HepG2 (cell line): ENCODE measurements around the gene SOX21. TPM values are rescaled to one million over a fixed set of nuclear protein-coding genes. Genes with fewer than 3 reads are reported as not detected.

Experiments used
- ATAC-seq: fragments of 200-7000 bp; cut with Tn5 transposase; 3 replicates; pipeline ENCODE4 v1.9.1; 2020; ENCODE audit warnings: mild to moderate bottlenecking, moderate library complexity
- BruUV-seq: library from RNA; stranded (reverse); fragments of 400-500 nt; replicated peaks from 2 replicates; lab custom pipeline; 2021; lab: Mats Ljungman, UMichigan
- CTCF ChIA-PET: fragments of 300-600 bp; formaldehyde crosslinking; extraction: SDS; loops from one replicate; lab custom pipeline; 2021; ENCODE audit warnings: low total read pairs, inconsistent platforms, low intra/inter-chr PET ratio; lab: Yijun Ruan, JAX
- POLR2A ChIA-PET: fragments of 350-600 bp; sonication (Branson Sonifier 250); formaldehyde crosslinking; loops from one replicate; lab custom pipeline; 2020; ENCODE audit warnings: antibody characterized with exemption, inconsistent platforms; lab: Yijun Ruan, JAX
- DNase-seq: peaks from one replicate; pipeline ENCODE4 v3.0.0-alpha.2; 2015; ENCODE audit warnings: low spot score
- FAIRE-seq: peaks from 3 replicates; lab custom pipeline; 2011; peaks lifted over from hg19 to GRCh38; lab: Jason Lieb, UNC
- H2AFZ ChIP-seq: one replicate; pipeline ENCODE4 v1.6.1; 2011; ENCODE audit warnings: low read length, inconsistent platforms
- H3K27ac ChIP-seq: fragments of 300-600 bp; 3 replicates; pipeline ENCODE4 v1.8.0; 2011; ENCODE audit warnings: mixed run types, mild to moderate bottlenecking, mixed read lengths, low read length, inconsistent platforms; ENCODE audit not compliant: insufficient read depth; ENCODE audit errors: extremely low read length
- H3K27me3 ChIP-seq, 2 experiments: fragments of 200-600 bp in 1 of 2; 2 replicates in 1 of 2; 3 replicates in 1 of 2; pipeline versions ENCODE4 v1.6.0 to v1.8.0; 2011; ENCODE audit warnings: low read length in 2 of 2, mild to moderate bottlenecking in 2 of 2, moderate library complexity in 2 of 2, inconsistent platforms in 1 of 2; ENCODE audit not compliant: insufficient read depth in 2 of 2, control insufficient read depth in 1 of 2
- H3K36me3 ChIP-seq, 2 experiments: fragments of 200-600 bp in 1 of 2; replicated peaks in 1 of 2; 2 replicates in 1 of 2; 3 replicates in 1 of 2; pipeline versions ENCODE4 v1.5.1 to v1.8.0; 2011; ENCODE audit warnings: low read length in 2 of 2, inconsistent platforms in 1 of 2; ENCODE audit not compliant: insufficient read depth in 2 of 2, control insufficient read depth in 1 of 2
- H3K4me1 ChIP-seq: 2 replicates; pipeline ENCODE4 v1.5.1; 2012; ENCODE audit warnings: low read length, inconsistent platforms; ENCODE audit not compliant: insufficient read depth
- H3K4me2 ChIP-seq: 2 replicates; pipeline ENCODE4 v1.6.0; 2011; ENCODE audit warnings: low read depth, low read length, inconsistent platforms
- H3K4me3 ChIP-seq, 3 experiments: fragments of 200-600 bp in 1 of 3; sonication (generic), shearing (Covaris generic) in 1 of 3; replicated peaks in 1 of 3; 2 replicates each; pipeline ENCODE4 v1.5.1; 2011 to 2016; ENCODE audit warnings: low read length in 3 of 3, inconsistent platforms in 2 of 3, low read depth in 2 of 3, mild to moderate bottlenecking in 2 of 3, control low read depth in 1 of 3, mixed read lengths in 1 of 3; ENCODE audit not compliant: insufficient read depth in 1 of 3
- H3K79me2 ChIP-seq: one replicate; pipeline ENCODE4 v1.6.1; 2011; ENCODE audit warnings: low read length, inconsistent platforms; ENCODE audit not compliant: insufficient read depth
- H3K9ac ChIP-seq: 2 replicates; pipeline ENCODE4 v1.6.0; 2011; ENCODE audit warnings: mild to moderate bottlenecking, low read depth, low read length, inconsistent platforms; ENCODE audit not compliant: insufficient read depth
- H3K9me3 ChIP-seq: 2 replicates; pipeline ENCODE4 v1.5.1; 2012; ENCODE audit warnings: mild to moderate bottlenecking, low read length
- H4K20me1 ChIP-seq: 2 replicates; pipeline ENCODE4 v1.6.0; 2011; ENCODE audit warnings: inconsistent platforms, mild to moderate bottlenecking, low read length, moderate library complexity; ENCODE audit not compliant: insufficient read depth
- ETV6 ChIP-seq: sonication (generic); formaldehyde crosslinking; conservative IDR thresholded peaks from 2 replicates; pipeline ENCODE4 v1.4.0; 2020; ENCODE audit warnings: missing genetic modification reagents
- HNF4G ChIP-seq, 2 experiments: sonication (generic) in 1 of 2; formaldehyde crosslinking in 1 of 2; IDR thresholded peaks; 2 replicates each; pipeline versions ENCODE4 v1.4.0 to v1.6.1; 2011 to 2020; ENCODE audit warnings: borderline replicate concordance in 2 of 2, low read depth in 2 of 2, mild to moderate bottlenecking in 2 of 2, low read length in 1 of 2, missing genetic modification reagents in 1 of 2, moderate library complexity in 1 of 2
- PCBP1 ChIP-seq: fragments of 200-400 bp; formaldehyde crosslinking; IDR thresholded peaks from 2 replicates; pipeline ENCODE4 v1.6.1; 2017; ENCODE audit warnings: mild to moderate bottlenecking, low read depth, low read length, borderline replicate concordance
- ZNF143 ChIP-seq: sonication (generic); formaldehyde crosslinking; IDR thresholded peaks from 2 replicates; pipeline ENCODE4 v1.4.0; 2020; ENCODE audit warnings: missing genetic modification reagents
- WGBS: methylation state at CpG from one replicate; pipeline ENCODE4 v1.1.6; 2017; ENCODE audit warnings: low lambda C conversion rate; 5-methylcytosine and 5-hydroxymethylcytosine counted together
- in situ Hi-C: cut with HindIII; loops from 2 replicates; pipeline ENCODE4 v1.10.0; 2017; ENCODE audit warnings: low pct_unique_long_range_greater_than_20kb; ENCODE audit not compliant: extremely low pct_ligation_motif_present
- intact Hi-C: fragments of 100-400 bp; cut with micrococcal nuclease; formaldehyde crosslinking; loops from one replicate; pipeline ENCODE4 v1.10.0; 2022; ENCODE audit not compliant: unreplicated experiment
- polyA plus RNA-seq, 8 experiments: library from polyadenylated mRNA; depleted of rRNA in 3 of 8; stranded (reverse) in 7 of 8; unstranded in 1 of 8; fragments of >200 nt; fragmentation: Illumina TruSeq in 4 of 8; extraction: Trizol in 4 of 8; gene quantifications; 2 replicates each; pipeline versions ENCODE4 v1.2.1 to v1.2.3, GENCODE V29; 2011 to 2016; ENCODE audit warnings: low read depth in 4 of 8, missing spikeins in 1 of 8, mixed read lengths in 1 of 8; ENCODE audit not compliant: insufficient read depth in 1 of 8
- total RNA-seq, 5 experiments: library from RNA; depleted of rRNA; stranded (reverse); fragments of >200 nt; fragmentation: Illumina TruSeq; extraction: Trizol; gene quantifications; 2 replicates each; pipeline ENCODE4 v1.2.3, GENCODE V29; 2016; ENCODE audit warnings: low read depth in 1 of 5
- TF ChIP-seq, protein P1 (sequence below): IDR thresholded peaks from 2 replicates; pipeline ENCODE4 v1.6.1; 2016; ENCODE audit warnings: control low read depth

Gene SOX21
- total and polyA plus RNA-seq, 2 of the 13 experiments (the other 11 are each of a cell fraction or from before 2014, with no cell fraction given): not detected

DNA sequence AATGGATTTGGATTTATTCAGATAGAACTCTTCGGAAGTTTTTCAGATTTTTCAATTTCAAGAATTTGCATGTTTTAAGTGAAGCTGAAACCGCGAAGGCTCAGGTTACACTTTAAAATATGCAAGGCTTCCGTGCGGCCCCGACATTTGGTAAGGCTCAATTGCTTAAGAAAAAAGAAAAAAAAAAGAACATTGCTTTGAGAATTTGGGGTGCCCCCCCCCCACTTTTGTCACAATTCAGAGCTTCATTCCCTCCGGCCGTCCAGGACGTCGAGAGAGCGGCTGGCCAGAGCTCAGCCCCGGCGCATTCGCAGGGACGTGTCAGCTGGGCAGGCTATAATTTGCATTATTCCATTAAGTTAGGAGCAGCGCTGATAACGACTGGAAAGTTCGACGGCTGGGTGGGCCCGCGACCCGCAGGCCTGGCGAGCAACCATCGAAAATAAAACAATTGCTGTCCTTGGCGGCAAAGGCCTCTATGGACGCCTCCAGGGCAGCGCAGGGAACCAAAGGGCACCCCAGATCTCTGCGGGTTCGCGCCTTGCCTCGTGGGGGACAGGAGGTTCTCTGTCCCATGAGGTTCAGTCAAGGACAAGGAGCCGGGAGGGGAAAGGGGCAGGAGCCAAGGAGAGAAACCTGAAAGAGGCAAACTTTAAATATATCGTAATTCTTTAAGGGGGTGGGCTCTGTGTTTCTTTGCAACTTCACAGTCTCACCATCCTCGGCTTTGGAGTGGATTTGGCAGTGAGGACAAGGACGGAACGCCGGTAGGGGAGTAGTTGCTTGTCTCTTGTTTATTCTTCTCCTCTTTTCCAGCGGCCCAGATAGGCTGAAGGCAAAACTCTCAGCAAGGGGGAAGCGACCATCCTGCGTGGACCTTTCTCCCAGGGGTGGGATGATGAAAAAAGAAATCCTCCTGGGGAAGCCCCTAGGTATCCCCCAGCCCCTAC lies 7.0 kb downstream of the SOX21 start:
- no peaks in the 10 kb centered on the region for H3K36me3 ChIP-seq
- ATAC-seq (no peak), DNase-seq (no peak), FAIRE-seq (no peak)
- no peaks in the 10 kb centered on the region for H3K9me3 ChIP-seq
- H3K4me2 ChIP-seq: no peak overlapping the region
- no peaks in the 10 kb centered on the region for H3K79me2 ChIP-seq
- intact Hi-C loops (no loop called here), in situ Hi-C loops (no loop called here)
- H4K20me1 ChIP-seq: no peaks in the 10 kb centered on the region
- H3K4me3 ChIP-seq: no peak overlapping the region
- WGBS: 25% methylated on average over 40 of the region's 40 CpGs
- no peak overlapping the region for H3K9ac ChIP-seq
- no peak overlapping the region for H3K27ac ChIP-seq
- POLR2A ChIA-PET: no interaction called here
- no TSS peak for BruUV-seq
- TF ChIP-seq PCBP1 (no peak), ZNF143 (no peak), ETV6 (no peak), HNF4G (IDR thresholded peaks at IDR 0.05; ENCODE audit: borderline replicate concordance, low read depth, low read length) (no peak), HNF4G (CRISPR knock-in tag; IDR thresholded peaks at IDR 0.05; ENCODE audit: borderline replicate concordance, low read depth) (no peak)
- TF ChIP-seq, protein P1, sequence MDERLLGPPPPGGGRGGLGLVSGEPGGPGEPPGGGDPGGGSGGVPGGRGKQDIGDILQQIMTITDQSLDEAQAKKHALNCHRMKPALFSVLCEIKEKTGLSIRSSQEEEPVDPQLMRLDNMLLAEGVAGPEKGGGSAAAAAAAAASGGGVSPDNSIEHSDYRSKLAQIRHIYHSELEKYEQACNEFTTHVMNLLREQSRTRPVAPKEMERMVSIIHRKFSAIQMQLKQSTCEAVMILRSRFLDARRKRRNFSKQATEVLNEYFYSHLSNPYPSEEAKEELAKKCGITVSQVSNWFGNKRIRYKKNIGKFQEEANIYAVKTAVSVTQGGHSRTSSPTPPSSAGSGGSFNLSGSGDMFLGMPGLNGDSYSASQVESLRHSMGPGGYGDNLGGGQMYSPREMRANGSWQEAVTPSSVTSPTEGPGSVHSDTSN (CRISPR knock-in tag): no peak
- H3K4me1 ChIP-seq: no peaks in the 10 kb centered on the region
- CTCF ChIA-PET: no interaction called here
- no peak overlapping the region for H2AFZ ChIP-seq
- peaks cover 24 to 94% of the 10 kb centered on the region in 2 experiments for H3K27me3 ChIP-seq
